ENCODE measurements around the gene MTMR12. TPM values are rescaled to one million over a fixed set of nuclear protein-coding genes. Genes with fewer than 3 reads are reported as not detected.
A peak's percentile ranks its signal among the peaks of the same experiment; 100 is the strongest.

MTMR12 gene
- total RNA-seq, 4 donors from 2014 or later = 35.8 to 40.0 (median 38.1) TPM

- H3K4me1 ChIP-seq = peaks cover 0 to 34% (median 5%) of the 10 kb centered on the region in 4 donors
- DNase-seq (ENCODE audit: low spot score in 2 of 2) = no peak
- H3K27ac ChIP-seq = peak overlapping the region in 2 of 4 donors; percentile 34 to 47
- 75 to 77% methylated on average over 4 of the region's 4 CpGs for WGBS, 2 donors
- no peaks in the 10 kb centered on the region for H3K27me3 ChIP-seq
- no peak overlapping the region for H3K4me3 ChIP-seq
- TF ChIP-seq POLR2A (IDR thresholded peaks at IDR 0.05) (no peak), CTCF (IDR thresholded peaks at IDR 0.05) (no peak), EP300 (IDR thresholded peaks at IDR 0.05) (no peak)
- H3K36me3 ChIP-seq = peaks cover 0 to 32% (median 5%) of the 10 kb centered on the region in 3 donors
- H3K9me3 ChIP-seq = no peaks in the 10 kb centered on the region
Observed at GRCh38 chr5:32276173-32276853, 36.4 kb downstream of the MTMR12 start.

GRCh38 chr5:32275396-32275741, 37.4 kb downstream of the MTMR12 start:
- H3K27ac ChIP-seq = peak overlapping the region in 2 of 4 donors; percentile 25 to 34
- 55 to 78% methylated on average over 3 of the region's 3 CpGs for WGBS, 2 donors
- no peak for TF ChIP-seq EP300 (IDR thresholded peaks at IDR 0.05)
- H3K27me3 ChIP-seq = no peaks in the 10 kb centered on the region
- H3K36me3 ChIP-seq = peaks cover 0 to 39% (median 5%) of the 10 kb centered on the region in 3 donors
- no peaks in the 10 kb centered on the region for H3K9me3 ChIP-seq
- no peak overlapping the region for H3K4me3 ChIP-seq
- H3K4me1 ChIP-seq = peaks cover 0 to 34% (median 5%) of the 10 kb centered on the region in 4 donors
- DNase-seq (ENCODE audit: low spot score in 2 of 2) = no peak

GRCh38 chr5:32274548-32275395, 38.0 kb downstream of the MTMR12 start:
- H3K4me1 ChIP-seq = peaks cover 0 to 33% (median 5%) of the 10 kb centered on the region in 4 donors
- H3K27me3 ChIP-seq = no peaks in the 10 kb centered on the region
- DNase-seq (ENCODE audit: low spot score in 2 of 2) = no peak
- H3K4me3 ChIP-seq = no peak overlapping the region
- H3K36me3 ChIP-seq = peaks cover 0 to 45% (median 5%) of the 10 kb centered on the region in 3 donors
- 58 to 62% methylated on average over 11 of the region's 11 CpGs for WGBS, 2 donors
- H3K9me3 ChIP-seq = no peaks in the 10 kb centered on the region
- H3K27ac ChIP-seq = peak overlapping the region in 2 of 4 donors; percentile 25 to 34
- TF ChIP-seq CTCF (IDR thresholded peaks at IDR 0.05) = no peak
- no peak for TF ChIP-seq EP300 (IDR thresholded peaks at IDR 0.05)
- no peak for TF ChIP-seq POLR2A (IDR thresholded peaks at IDR 0.05)

- Histone ChIP-seq H3K27ac (peak overlapping the region in 1 of 4 donors; percentile 34), H3K36me3 (peaks cover 0 to 55% (median 5%) of the 10 kb centered on the region in 3 donors), H3K27me3 (no peaks in the 10 kb centered on the region), H3K9me3 (no peaks in the 10 kb centered on the region), H3K4me1 (peaks cover 0 to 30% (median 5%) of the 10 kb centered on the region in 4 donors), H3K4me3 (no peak overlapping the region)
- TF ChIP-seq CTCF (IDR thresholded peaks at IDR 0.05) (no peak), POLR2A (IDR thresholded peaks at IDR 0.05) (no peak), EP300 (IDR thresholded peaks at IDR 0.05) (no peak)
- no peak for DNase-seq (ENCODE audit: low spot score in 2 of 2)
- 85 to 90% methylated on average over 2 of the region's 2 CpGs for WGBS, 2 donors
Observed at GRCh38 chr5:32273821-32274220, 38.9 kb downstream of the MTMR12 start.

- H3K4me1 ChIP-seq = peaks cover 0 to 30% (median 5%) of the 10 kb centered on the region in 4 donors
- H3K36me3 ChIP-seq = peaks cover 0 to 66% (median 5%) of the 10 kb centered on the region in 3 donors
- peak overlapping the region in 1 of 4 donors; percentile 4 for H3K27ac ChIP-seq
- no peak overlapping the region for H3K4me3 ChIP-seq
- no peak for DNase-seq (ENCODE audit: low spot score in 2 of 2)
- no peaks in the 10 kb centered on the region for H3K9me3 ChIP-seq
- 93 to 100% methylated on average over 2 of the region's 2 CpGs for WGBS, 2 donors
- no peaks in the 10 kb centered on the region for H3K27me3 ChIP-seq
- TF ChIP-seq EP300 (IDR thresholded peaks at IDR 0.05) (no peak), CTCF (IDR thresholded peaks at IDR 0.05) (no peak), POLR2A (IDR thresholded peaks at IDR 0.05) (no peak)
Observed at GRCh38 chr5:32272746-32273145, 40.0 kb downstream of the MTMR12 start.
